HG03025 (cell line): ENCODE measurements around the gene TMEM69.
"Not testable (repeated sequence)": the region's sequence is repeated elsewhere in the genome, so short reads cannot be mapped to it uniquely, and the experiment has no call there.

ENCODE experiments used
- ATAC-seq: cut with Tn5 transposase; IDR thresholded peaks from one replicate; pipeline ENCODE4 v1.9.1; 2021; ENCODE audit warnings: mild to moderate bottlenecking, moderate library complexity; ENCODE audit not compliant: unreplicated experiment, low FRiP score

TMEM69 gene

DNA sequence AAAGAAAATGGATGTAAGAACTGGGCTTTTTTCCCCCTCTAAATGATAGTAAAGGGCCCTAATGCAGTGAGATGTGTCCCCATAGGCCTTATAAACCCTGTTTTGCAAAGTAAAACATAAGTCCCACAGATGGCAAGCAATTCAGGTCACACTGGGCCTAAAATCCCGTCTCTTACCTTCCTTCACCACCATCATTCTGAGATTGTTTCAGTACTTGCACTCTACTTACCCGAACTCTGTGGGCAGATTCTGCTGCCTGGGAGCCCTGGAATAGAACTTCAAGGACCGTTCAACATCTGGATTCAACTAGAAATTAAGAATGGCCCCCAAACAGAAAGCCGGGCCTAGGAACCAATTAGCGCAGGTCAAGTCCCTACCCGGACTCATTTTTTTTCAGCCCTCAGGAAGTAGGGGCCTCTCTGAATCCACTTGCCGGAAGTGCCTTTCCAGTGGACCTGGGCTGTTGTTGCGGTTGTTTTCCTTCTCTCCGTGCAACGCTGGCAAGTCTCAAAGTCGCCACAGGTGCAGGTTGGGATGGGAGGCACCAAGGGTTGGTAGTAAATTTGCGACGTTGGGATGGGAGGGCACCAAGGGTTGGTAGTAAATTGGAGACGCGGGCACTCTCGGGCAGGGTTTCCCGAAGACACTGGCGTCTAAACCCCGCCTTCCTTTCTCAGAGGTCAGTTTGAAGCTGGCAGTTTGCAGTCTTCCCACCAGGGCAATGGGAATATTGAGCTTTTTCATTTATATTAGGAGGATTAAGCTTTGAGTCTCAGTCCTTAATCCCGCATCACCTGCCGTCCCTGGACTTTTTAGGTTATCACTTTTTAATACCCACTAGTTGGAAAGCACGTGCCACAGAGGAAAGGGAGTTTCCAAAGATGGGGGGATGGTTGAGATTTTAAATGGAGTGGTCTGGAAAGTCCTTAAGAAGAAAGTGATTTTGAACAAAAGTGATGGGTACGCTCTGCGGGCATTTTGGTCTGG lies at the start of gene TMEM69:
TSS of gene TMEM69 (plus strand) at position 428 of the 987 bp plus-strand sequence. CDS start 2,888 bp downstream, outside the sequence.
- no peak for ATAC-seq

DNA sequence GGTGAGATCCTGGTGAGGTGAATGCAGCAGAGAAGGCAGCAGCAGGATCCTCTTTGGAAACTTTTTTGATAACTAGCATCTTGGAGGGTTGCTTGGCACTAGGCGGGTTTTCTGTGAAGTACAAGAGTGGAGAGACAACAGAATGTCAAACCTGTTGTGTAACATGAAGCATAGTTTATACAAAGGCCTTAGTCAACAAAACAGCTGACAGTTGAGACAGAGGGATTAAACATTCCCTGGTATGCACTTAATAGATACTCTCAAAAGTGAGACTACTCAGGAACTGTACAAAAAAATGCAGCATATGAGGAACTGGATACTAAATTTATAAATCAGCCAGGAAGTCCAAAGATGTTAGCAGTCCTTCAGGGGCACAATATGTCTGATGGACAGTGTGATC lies 47.7 kb upstream of the TMEM69 start:
- no peak for ATAC-seq

DNA sequence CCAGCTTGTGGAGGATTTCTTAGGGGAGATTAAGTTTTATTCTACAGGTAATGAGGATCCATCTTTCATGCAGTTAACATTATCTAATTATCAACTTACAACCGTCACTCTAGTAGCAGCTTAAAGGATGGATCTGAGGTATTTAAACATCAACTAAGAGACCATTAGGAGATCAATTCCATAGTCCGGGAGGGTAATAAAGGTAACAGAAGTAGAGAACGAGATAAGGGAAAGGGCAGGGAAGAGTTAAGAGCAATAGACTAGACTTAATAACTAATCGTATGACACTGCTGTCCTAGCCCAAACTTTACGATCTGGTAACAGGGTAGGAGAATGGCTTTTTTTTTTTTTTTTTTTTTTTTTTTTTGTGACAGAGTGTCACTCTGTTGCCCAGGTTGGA lies 44.7 kb upstream of the TMEM69 start:
- ATAC-seq: no peak

DNA sequence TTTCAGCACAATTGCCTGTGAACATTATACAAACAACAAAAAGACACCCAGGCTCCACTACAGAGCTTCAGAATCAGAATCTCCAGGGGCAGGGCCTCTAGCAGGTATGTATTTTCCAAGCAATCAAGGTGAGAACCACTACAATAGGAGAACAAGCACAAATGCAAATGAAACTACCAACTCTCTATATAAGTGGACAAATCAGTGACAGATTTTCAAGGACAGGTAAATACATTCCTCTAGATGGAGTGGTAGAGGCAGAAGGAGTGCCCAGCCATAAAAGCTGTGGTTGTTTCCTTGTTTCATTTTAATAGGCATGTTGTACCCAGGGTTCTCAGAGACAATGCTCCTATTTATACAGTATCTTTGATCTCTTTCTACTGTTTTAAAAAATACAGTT lies 44.0 kb upstream of the TMEM69 start:
- no peak for ATAC-seq

- ATAC-seq: no peak
Observed at GRCh38 chr1:45644661-45645060, 43.3 kb upstream of the TMEM69 start.

DNA sequence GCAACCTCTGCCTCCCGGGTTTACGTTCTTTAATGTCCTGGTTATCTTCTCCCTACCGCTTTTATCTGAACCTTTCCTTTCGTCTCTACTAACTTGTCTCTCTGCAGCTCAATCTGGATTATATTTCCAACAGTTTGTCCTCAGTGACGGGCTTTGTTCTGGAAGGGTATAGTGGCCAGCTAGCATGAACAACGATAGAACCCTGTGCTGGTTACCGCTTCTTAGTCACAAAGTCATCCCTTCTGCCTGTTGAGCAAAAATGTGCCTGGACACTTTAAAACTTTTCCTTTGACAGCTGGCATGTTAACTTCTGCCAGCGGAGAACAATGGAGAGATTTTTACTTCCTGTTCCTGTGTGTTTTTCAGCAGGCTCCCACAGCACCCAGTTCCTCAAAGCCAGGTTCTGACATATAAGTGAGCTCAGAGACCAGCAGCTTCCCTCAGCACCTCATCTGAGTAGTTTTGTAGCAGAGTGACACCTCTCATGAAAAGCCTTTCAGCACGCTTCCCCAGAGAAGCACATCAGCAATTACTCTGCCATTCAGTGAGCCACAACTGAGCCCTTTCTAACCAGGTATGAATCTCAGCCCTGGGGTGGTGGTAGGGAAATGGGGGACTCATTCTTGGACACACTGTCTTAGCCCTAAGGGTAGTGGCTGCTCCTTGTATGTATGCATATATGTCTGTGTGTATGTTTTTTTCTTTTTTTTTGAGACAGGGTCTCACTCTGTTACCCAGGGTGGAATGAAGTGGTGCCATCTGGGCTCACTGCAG lies 40.5 kb upstream of the TMEM69 start:
- no peak for ATAC-seq

DNA sequence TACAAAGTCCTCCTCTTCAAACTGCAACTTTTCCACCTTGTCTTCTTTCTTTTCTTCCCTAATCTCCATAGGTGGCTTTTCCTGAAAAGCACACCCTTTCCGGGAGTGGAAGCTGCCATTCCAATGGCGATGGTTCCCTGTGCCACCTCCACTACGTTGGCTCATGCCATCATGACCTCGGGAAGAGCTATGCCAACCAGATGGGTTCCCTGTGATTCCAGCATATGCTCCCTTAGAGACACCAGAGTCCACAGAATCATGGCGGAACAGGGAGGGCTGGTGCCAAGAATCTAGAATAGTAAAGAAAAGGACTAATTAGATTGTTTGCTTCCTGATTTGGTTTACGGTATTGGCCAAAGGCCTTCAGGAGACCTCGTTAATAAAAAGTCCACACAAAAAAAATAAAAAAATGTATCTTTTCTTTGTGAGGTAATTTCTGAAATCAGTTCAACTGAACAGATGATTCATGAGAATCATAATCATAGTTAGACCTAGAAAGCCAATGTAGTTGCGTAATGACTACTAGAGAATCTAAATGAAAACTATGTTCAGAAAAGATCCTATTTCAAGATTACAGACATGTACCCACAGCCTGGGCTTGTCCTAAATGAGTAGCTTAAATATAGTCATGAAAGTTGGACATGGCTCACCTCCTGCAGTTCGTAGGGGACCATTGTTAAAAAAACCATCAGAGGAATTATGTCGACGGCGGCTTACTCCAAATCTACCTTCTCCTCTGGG lies 33.3 kb upstream of the TMEM69 start:
- ATAC-seq: no peak

GRCh38 chr1:45656573-45657226 lies 31.3 kb upstream of the TMEM69 start:
- ATAC-seq: no peak

GRCh38 chr1:45658171-45658570 lies 29.8 kb upstream of the TMEM69 start:
- no peak for ATAC-seq

GRCh38 chr1:45659222-45659621 lies 28.8 kb upstream of the TMEM69 start:
- ATAC-seq: no peak

DNA sequence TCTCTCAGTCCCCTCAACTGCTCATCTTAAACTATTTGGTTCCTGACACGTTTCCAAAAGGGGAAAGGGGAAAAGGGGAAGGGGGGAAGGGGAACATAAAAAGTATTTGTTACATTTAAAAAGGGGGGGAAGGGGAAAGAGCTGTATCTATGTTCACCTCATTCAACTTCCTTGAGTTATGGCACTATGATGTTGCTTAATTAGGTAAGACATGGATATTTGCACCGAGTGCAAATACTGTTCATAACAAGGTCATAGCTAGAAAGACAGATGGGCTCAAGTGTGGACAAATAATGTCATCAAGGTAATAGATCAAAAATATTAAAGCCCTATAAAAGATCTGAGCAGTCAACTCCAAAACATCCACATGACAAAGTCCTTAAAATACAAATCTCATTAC lies 27.6 kb upstream of the TMEM69 start:
- no peak for ATAC-seq

GRCh38 chr1:45666836-45667235 lies 21.1 kb upstream of the TMEM69 start:
- ATAC-seq: no peak

- no peak for ATAC-seq
Observed at GRCh38 chr1:45667321-45668111, 20.5 kb upstream of the TMEM69 start.

DNA sequence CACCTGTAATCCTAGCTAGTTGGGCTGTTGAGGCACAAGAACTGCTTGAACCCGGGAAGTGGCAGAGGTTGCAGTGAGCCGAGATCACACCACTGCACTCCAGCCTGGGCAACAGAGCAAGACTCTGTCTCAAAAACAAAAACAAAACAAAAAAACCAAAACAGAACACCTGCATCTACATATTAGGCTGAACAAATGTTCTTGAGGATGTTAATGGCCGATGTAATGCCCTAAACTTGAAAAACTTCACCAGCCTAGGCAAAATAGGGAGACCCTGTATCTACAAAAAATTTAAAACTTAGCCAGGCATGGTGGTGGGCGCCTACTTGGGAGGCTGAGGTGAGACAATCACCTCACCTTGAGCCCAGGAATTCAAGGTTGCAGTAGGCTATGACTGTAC lies 19.5 kb upstream of the TMEM69 start:
- ATAC-seq: no peak

DNA sequence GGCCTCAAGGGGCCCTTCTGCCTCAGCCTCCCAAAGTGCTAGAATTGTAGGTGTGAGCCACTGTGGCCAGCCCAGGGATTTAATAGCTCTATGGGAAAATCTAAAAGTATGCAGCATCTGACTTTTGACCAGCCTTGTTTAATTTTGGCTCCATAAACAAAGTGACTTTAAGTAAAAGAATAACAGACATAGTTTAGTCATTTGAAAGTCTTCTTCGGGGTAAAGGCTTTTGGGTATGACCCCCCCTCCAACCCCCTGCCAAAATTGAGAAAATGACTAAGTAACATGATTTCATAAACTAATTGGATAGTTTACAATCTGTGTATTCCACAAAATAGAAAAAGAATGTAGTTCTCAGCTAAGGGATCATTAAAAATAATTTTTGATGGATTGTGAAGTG lies 18.6 kb upstream of the TMEM69 start:
- no peak for ATAC-seq

DNA sequence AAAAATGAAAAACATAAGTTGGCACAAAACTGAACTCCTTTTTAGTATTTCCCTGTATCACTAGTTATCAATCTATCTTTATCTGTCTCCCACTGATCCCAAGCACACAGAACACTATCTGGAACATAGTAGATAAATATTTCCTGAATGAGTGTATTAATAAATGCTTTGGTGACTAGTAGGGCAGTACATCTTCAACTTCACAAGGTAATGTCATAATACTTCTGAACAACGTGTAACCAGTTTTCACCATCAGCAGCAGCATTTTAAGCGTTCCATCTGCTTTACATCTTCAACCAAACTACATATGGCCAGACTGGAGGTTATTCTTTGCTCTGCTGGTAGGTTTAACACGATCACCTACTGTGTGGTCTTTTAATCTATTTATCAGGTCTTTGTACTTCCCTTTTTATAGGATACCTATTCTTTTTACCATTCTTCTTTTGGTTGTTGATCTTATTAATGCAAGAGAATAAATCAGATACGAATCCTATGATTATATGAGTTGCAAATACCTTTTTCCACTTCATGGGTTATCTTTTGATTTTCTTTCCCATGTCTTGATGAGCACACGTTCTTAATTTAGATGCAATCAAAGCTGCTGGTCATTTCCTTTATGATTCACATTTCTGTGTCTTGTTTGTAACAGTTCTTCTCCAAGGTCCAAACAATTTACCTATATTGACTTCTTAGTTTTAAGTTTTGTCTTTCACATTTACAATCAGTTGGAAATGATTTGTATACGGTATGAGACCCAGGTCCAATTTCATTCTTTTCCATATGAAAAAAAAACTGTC lies 17.9 kb upstream of the TMEM69 start:
- no peak for ATAC-seq

DNA sequence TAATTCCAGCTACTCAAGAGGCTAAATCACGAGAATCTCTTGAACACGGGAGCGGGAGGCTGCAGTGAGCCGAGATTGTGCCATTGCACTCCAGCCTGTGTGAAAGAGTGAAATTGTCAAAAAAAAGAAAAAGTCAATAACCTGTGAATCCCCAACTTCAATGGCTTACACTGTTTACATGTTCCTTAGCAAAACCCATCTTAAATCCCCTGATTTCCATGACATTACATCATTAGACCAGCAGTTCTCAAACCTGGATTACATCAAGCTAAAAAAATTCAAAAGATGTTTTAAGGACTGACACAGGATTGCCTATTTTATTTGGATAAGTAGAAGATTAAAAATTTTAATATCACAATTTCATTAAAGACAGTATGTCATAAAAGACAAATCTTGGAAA lies 14.0 kb upstream of the TMEM69 start:
- ATAC-seq: no peak

- no peak for ATAC-seq
Observed at GRCh38 chr1:45674478-45674877, 13.5 kb upstream of the TMEM69 start.

DNA sequence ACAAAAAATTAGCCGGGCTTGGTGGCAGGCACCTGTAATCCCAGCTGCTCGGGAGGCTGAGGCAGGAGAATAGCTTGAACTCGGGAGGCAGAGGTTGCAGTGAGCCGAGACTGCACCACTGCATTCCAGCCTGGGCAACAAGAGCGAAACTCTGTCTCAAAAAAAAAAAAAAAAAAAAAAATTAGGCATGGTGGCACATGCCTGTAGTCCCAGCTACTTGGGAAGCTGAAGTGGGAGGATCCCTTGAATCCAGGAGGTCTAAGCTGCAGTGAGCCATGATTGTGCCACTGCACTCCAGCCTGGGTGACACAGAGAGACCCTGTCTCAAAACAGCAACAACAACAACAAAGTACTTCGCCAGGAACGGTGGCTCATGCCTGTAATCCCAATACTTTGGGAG lies 11.4 kb upstream of the TMEM69 start:
- ATAC-seq: not testable (repeated sequence)
